Stimulated activated CD8-positive, alpha-beta memory T cell treated with anti-CD3 and anti-CD28 coated beads, Interleukin-7, amount 100 ng/mL, for 4 hours (primary cell): ENCODE results near the gene VPS25.

Source experiments
- DNase-seq, 2 donors: peaks; one replicate each; pipeline ENCODE4 v3.0.0-alpha.2; 2020; ENCODE audit warnings: low read depth in 2 of 2

VPS25 gene

GRCh38 chr17:42795465-42795864 lies 22.2 kb downstream of the VPS25 start:
- DNase-seq, result no peak

GRCh38 chr17:42796066-42796758 lies 23.0 kb downstream of the VPS25 start:
- DNase-seq, result no peak

GRCh38 chr17:42797067-42798007 lies 24.1 kb downstream of the VPS25 start:
- DNase-seq, result no peak

- no peak for DNase-seq
Measured at GRCh38 chr17:42798011-42798382, 24.7 kb downstream of the VPS25 start.

- DNase-seq, result peak; percentile 48 to 69
Measured at GRCh38 chr17:42798383-42799380, 25.4 kb downstream of the VPS25 start, which contains the start of the genes CNTD1 and COA3. Gene CNTD1 (plus strand): TSS chr17:42798861. CDS start chr17:42799068, 207 bp downstream. Gene COA3 (minus strand): TSS chr17:42798704. CDS start chr17:42798681, 23 bp downstream.

GRCh38 chr17:42803074-42803883 lies 30.0 kb downstream of the VPS25 start:
- DNase-seq, result no peak

- no peak for DNase-seq
Measured at GRCh38 chr17:42804918-42805367, 31.7 kb downstream of the VPS25 start.

GRCh38 chr17:42806249-42806648 lies 33.0 kb downstream of the VPS25 start:
- no peak for DNase-seq

GRCh38 chr17:42809250-42809649 lies 36.0 kb downstream of the VPS25 start:
- DNase-seq, result no peak

- DNase-seq, result no peak
Measured at GRCh38 chr17:42814633-42815399, 41.6 kb downstream of the VPS25 start.

- DNase-seq, result no peak
Measured at GRCh38 chr17:42817866-42818265, 44.6 kb downstream of the VPS25 start.

GRCh38 chr17:42818379-42818778 lies 45.1 kb downstream of the VPS25 start:
- DNase-seq, result no peak

GRCh38 chr17:42819939-42820535 lies 46.8 kb downstream of the VPS25 start:
- peak; percentile 34 to 41 for DNase-seq

GRCh38 chr17:42821176-42821575 lies 47.9 kb downstream of the VPS25 start:
- no peak for DNase-seq

GRCh38 chr17:42827472-42827871 lies 54.2 kb downstream of the VPS25 start:
- no peak for DNase-seq
